ENCODE data around the gene ANKMY2. TPM values are rescaled to one million over a fixed set of nuclear protein-coding genes. Genes with fewer than 3 reads are reported as not detected.
"Not testable (repeated sequence)": the region's sequence is repeated elsewhere in the genome, so short reads cannot be mapped to it uniquely, and the experiment has no call there.

The ANKMY2 gene
- polyA plus RNA-seq, 4 donors: 29.7 to 36.9 (median 35.7) TPM

DNA sequence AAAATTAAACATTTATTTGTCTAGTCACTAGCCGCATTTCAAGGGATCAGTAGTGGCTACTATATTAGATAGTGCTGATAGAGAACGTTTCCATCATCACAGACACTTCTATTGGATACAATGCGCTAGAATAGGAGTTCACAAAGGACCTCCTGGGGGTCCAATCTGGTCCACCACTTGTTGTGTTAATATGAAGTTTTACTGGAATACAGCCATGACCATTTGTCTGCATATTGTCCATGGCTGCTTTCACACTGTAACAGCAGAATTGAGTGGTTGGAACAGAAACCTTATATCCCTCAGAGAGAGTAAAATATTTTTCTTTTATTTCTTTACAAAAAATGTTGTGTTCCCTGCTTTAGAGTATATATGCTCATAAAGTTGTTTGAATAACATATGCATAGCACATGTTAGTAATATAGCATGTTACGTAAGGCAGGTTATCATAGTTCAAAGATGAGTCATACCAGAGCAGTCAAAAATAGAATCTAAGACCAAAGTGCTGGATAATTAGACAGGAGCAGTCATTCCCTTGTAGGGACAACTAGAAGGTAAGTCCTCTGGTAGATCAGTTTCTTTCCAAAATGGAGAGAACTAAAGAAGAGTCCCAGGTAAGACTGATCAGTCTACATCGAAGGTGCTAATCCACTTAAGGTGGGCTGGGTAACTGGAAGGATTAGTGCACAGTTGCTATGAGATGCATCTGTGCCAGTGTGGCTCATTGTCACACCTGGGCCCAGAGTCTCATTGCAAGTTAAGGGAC is 15.3 kb upstream of the ANKMY2 start:
- no peak for DNase-seq (ENCODE audit: low read depth in 4 of 4, low spot score in 3 of 4)

DNA sequence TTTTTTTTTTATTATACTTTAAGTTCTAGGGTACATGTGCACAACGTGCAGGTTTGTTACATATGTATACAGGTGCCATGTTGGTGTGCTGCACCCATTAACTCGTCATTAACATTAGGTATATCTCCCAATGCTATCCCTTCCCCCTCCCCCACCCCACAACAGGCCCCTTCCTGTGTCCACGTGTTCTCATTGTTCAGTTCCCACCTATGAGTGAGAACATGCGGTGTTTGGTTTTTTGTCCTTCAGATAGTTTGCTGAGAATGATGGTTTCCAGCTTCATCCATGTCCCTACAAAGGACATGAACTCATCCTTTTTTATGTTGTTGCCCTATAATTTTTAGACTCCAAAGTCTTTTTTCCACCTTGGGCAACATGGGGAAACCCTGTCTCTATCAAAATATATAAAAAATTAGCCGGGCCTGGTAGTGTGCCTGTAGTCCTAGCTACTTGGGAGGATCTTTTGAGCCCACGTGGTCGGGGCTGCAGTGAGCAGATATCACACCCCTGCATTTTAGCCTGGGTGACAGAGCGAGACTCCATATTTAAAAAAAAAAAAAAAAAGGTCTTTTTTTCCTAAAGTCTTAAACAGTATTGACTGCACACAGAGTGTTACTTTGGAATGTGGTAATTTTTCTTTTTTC is 14.4 kb upstream of the ANKMY2 start:
- not testable (repeated sequence) for DNase-seq (ENCODE audit: low read depth in 4 of 4, low spot score in 3 of 4)

DNA sequence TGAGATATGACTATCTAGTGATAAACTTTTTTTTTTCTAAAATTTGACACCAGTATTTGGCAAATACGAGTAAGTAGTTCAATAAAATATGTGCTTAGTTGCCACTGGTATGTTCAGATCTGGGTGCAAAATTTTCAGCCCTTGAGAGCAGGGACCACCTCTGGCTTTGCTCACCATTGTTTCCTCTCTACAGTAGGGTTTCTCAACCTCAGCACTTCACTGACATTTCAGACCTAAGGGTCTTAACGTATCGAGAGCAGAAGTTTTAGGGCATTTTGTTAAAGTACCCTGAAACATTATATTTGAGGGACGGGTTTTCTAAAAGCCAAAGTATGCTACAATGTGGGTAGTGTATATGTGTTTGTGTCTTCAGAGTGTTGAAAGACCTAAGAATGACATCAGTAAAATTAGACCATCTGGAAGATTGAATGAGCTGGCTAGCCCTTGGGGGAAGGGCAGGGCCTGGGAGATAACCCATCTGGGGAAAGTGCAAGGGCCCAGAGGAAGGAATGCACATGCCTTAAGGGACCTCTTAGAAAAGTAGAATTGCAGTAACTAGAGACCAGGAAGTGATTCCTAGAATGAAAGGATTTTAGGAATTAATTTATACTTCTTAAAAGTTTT is 12.2 kb upstream of the ANKMY2 start:
- no peak for DNase-seq (ENCODE audit: low read depth in 4 of 4, low spot score in 3 of 4)

DNA sequence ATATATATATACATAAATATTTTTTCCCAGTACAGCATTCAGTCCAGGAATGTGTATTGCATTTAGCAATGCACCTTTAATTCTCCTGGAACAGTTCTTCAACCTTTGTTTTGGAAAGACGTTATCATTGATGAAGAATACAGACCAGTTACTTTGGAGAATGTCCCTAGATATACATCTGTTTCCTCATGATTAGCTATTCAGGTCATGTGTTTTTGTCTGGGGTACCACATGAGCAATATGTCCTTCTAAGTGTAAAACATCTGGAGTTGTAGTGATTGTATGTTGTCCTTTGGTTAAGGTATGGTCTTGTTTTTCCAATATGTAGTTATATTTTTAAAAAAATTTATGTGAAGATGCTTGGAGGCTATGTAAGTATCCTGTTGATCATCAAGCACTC is 10.6 kb upstream of the ANKMY2 start:
- no peak for DNase-seq (ENCODE audit: low read depth in 4 of 4, low spot score in 3 of 4)

DNA sequence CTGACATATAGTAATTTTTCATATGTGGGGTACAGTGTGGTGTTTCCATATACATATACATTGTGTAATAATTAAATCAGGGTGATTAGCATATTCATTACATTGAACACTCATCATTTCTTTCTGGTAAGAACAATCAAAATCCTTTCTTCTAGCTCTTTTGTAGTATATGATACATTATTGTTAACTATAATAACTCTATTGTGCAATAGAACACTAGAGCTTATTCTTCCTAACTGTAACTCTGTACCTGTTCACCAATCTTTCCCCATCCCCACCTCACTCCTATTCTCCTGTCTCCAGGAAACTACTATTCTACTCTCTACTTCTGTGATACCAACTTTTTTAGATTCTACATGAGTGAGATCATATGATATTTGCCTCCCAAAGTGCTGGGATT is 9.8 kb upstream of the ANKMY2 start:
- no peak for DNase-seq (ENCODE audit: low read depth in 4 of 4, low spot score in 3 of 4)

DNA sequence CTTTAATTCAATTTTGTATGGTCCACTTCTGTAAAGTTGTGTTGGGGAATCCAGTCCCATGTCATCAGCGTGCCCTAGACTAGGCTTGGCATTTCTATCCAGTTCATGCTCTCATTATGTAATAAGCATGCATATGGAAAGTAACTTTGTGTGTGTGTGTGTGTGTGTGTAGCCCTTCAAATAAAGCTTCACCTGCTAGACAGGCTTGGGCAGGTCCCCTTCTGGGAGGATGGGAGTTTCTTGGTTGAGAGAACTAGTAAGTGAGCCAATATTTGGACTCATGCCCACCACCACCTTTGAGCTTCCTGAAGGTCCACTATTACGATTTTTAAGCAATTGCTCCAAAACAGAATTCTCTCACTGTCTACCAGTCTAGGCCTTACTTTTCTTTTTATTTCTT is 7.3 kb upstream of the ANKMY2 start:
- no peak for DNase-seq (ENCODE audit: low read depth in 4 of 4, low spot score in 3 of 4)

DNA sequence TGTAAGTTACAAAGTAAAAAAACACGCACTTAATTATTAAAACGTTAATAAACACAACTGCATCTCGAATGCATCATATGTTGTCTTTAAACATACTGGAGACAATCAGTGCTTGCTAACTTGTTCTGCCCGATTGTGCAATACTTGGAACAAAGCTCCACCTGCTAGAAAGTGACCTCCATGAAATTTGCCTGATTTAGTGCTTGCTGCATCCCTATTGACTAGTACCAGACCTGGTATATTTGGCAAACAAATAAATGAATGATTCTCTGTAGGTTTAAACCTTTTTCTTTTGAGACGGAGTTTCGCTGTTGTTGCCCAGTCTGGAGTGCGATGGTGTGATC is 6.7 kb upstream of the ANKMY2 start:
- no peak for DNase-seq (ENCODE audit: low read depth in 4 of 4, low spot score in 3 of 4)

DNA sequence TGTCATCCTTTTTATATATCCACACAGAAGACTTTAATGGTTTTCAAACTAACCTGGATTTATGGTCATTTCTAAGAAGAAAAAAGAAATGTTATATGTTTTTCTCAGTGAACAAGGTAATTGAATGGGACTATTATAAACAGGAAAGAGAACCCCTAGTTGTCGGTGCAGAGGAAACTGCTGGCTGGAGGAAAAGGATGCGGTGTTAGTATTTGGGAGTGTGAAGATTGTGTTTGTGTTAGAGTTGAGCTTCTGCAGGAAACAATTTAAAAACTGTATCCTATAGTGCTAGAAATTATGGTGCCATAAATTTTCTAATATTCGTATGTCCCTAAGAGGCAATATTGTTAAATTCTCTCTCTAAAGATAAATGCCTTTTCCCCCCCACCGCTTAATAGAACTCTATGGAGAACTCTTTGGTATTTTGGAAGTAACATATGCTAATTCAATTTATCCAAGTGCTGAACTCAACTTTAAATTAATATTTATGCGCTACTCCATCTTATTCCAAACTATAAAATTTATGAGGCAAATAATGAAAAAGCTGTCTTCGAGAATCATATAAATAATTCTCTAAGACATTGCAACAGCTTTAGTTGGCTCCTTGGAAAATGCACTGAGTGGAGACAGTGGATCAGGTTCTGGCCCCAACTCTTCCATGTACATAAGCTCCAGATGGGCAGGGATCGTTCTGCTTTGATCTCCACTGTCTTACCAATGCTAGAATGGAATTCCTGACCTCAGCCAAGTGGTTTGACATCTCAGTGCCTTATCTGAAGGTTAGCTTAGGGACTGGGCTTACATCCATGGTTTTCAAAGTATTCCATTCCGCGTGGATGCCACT is 6.1 kb upstream of the ANKMY2 start:
- DNase-seq (ENCODE audit: low read depth in 4 of 4, low spot score in 3 of 4): no peak

DNA sequence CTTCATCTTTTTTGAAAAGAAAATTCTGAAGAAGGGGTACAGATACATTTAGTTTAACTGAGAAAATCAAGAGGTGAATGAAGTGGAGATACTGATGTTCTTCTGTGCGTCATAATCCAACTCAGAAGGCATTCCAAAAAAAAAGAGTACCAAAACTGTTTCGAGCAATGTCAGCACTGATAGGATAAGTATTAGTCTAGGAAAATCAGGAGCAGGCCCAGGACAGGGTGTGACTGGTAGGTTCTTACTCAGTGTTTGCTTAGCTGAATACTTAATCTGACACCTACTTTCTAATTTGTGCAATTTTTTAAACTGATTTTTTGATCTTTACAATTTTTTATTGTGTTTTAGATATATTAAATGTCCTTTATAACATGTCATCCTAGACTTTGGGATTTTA is 4.7 kb upstream of the ANKMY2 start:
- DNase-seq (ENCODE audit: low read depth in 4 of 4, low spot score in 3 of 4): no peak

DNA sequence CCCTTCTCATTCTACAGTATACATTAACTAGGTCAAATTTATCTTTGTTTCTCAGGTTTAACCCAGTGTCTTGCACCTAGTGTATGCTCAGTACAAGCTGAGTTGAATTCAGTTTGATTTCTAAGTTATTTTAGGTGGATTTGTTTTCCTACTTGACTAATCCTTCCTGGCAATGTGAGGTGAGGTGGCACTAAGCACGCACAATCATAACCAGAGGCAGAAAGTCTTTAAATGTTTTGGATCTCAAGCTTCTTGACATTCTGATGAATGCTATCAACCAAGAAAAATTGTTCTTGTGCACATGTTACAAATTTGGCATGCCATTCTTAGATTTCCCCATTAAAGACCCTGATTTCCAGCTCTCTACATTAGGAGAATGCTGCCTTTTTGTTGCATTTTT is 3.6 kb upstream of the ANKMY2 start:
- no peak for DNase-seq (ENCODE audit: low read depth in 4 of 4, low spot score in 3 of 4)

DNA sequence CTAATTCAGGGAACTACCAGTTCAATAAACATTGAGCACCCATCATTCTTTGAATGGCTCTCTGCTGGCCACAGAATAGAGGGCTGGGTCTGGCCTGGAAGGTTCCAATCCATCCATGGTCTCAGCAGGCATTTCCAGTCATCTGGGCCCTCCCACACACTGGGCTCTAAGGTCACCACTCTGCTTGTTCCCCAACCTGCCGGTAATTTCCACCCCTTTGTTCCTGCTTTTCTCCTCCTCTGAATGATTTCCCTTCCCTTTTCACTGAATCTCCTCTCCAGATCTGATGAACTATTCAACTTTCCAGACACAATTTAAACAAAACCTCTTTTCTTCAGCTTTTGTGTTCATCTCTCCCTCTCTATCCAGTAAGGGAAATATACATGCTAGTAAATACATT is 3.0 kb upstream of the ANKMY2 start:
- no peak for DNase-seq (ENCODE audit: low read depth in 4 of 4, low spot score in 3 of 4)

DNA sequence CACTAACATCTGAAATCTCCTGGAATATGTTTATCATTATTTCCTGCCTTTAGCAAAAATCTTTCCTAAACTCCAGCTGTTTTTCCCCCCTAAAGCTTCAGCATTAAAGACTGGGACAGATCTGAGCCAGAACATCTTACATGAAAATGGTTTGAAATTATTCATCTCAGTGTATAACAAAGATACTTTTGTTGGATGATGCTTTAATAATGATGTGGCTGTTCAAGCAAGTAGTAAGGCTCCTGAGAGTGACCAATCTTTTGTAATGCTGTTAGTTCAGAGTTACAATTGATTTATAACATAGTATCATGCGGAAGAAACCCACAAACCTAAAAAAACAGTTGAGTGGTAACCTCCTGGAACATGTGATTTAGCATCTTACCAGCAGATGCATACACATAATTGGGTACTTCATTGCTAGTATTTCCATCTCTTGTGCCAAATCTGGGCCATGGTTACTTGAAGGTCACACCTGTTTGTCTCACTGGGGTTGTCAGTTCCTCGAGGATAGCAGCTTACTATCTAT is 1.9 kb upstream of the ANKMY2 start:
- DNase-seq (ENCODE audit: low read depth in 4 of 4, low spot score in 3 of 4): no peak

DNA sequence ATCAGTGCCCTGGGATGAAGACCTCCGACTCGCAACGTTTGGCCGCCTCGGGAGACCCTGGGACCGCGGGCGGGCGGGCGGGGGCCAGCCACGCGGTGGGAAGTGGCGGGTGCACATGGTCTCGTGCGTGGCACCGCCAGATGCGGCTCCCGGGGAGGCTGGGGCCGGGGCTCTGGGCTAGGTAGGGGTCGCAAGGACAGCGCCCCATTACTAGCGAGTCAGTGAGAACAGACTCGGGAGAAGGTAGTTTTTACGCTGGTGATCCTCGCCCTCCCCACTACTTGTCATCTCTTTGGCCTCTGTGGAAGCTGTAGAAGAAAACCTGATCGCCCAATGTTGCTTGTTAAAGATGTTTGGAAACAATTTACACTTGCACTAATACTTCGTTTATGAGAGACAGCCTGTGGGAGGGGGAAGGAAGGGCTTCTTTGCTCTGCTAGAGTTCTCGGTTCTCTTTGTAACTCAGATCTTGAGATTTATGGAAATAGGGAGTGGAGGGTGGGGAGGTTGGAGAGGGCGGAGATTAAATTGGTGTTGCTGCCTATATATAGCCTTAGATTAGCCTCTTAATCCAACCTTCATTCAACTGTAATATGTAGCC is 1.0 kb upstream of the ANKMY2 start:
- peak in 1 of 4 donors; percentile 32 for DNase-seq (ENCODE audit: low read depth in 4 of 4, low spot score in 3 of 4)

DNA sequence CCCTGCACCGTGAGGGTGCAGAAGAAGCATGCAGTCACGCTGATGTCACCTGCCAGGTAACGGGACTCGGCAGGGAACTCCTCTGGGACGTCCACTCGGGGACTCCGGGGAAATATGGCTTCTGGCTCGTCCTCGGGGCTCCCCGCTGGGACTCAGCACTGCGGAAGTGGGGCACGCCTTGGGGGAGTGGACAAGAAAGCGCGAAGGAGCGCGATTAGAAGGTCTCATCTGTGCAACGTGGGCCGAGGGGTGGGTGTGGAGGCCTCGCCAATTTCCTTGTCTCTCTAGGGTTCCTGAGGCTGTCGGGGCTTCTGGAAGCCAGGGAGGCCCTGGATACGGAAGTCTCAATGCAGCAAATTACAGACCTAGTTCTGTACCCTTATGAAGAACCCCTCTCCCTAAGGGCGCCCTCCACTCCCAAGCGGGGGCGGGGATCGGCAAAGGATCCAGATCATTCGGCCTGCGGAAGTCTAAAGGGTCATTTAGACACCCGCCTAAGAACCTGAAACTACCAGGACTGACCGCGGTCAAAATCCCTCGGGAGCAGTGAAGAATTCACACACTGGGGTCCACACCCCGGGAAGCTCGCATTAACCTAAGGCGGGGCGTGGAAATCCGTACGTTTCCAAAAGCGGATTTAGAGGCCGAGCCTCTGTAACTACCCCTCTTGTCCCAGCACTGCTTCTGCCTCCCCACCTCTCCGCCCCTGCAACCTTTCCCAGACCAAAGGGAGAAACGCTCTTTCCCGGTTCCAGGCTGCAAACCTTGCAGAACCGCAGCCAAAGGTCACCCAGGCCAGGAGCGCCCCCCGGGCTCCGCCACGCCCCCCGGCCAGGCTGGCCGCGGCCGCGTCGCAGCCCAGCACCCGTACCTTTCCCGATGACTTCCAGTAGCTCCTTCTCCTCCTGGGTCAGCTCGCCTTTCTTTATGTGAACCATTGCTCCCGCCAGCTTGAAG is 640 bp downstream of the ANKMY2 start:
- DNase-seq (ENCODE audit: low read depth in 4 of 4, low spot score in 3 of 4): peak in 1 of 4 donors; percentile 13

DNA sequence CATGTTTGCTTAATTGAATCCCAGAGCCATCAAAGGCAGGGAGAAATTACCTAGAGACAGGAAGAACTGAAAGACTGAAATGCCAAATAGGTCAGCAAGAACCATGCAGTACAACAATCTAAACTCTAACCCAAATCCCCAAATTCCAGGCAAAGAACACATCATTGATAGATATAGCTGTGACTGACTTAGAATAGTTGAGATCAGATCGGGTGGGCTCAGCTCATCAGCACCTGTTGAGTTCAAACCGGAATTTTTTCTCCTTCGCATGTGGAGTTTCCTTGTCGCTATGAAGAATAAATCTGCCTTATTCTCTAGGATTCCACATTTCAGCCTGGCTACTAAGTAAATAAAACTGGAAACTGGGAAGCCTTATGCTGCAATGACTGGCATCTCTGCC is 1.4 kb downstream of the ANKMY2 start:
- no peak for DNase-seq (ENCODE audit: low read depth in 4 of 4, low spot score in 3 of 4)

DNA sequence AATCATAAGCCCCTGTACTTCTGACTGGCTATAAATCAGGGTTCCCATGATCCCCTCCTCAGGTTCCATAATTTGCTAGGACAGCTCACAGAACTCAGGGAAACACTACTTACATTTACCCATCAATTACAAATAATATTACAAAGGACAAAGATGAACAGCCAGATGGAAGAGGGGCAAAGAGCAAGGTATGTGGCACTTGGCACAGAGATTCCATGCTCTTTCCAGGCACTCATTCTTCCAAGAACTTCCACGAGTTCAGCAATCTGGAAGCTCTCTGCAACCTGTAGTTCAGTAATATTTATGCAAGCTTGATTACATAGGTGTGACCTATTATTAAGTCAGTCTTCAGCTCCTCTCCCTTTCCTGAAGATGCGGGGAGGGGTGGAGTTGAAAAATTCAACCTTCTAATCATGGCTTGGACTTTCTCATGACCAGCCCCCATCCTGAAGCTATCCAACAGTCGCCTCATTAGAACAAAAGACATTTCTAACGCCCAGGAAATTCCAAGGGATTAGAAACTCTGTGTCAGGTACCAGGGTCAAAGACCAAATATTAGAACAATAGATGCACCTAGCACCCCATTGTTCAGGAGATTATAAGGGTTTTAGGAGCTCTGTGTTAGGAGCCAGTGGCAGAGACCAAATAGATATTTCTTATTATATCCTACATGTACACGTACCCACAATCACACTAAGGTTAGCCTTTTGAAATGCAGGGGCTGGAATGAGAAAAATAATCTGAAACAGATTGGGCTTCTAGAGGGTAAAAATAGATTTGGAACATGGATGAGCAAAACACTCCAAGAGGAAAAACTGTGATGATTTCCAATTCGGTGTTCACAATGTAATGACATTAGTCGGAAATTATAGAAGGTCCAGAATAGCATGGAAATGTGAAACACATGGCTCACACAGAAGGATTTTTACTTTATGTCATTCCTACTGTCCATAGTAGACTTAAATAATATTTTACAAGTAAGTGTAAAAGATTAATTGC is 7.0 kb downstream of the ANKMY2 start:
- DNase-seq (ENCODE audit: low read depth in 4 of 4, low spot score in 3 of 4): no peak

DNA sequence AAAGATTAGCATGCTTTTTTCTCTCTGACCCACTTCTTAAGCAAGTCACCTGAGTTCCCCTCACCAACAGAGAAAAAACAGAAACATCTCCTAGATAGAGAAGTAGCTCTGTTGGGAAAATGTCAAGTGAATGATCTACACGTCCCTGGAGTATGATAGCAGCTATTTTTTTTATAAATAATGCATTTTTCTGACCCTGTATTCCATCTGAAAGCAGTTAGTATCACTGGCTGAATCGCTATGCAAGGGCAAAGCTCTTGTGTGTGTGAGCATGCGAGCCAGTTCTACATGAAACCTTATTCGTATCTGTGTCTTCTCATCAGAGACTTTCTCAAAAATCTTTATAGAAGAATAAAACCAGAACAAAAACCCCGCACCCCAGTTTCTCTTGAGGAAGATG is 8.2 kb downstream of the ANKMY2 start:
- no peak for DNase-seq (ENCODE audit: low read depth in 4 of 4, low spot score in 3 of 4)

DNA sequence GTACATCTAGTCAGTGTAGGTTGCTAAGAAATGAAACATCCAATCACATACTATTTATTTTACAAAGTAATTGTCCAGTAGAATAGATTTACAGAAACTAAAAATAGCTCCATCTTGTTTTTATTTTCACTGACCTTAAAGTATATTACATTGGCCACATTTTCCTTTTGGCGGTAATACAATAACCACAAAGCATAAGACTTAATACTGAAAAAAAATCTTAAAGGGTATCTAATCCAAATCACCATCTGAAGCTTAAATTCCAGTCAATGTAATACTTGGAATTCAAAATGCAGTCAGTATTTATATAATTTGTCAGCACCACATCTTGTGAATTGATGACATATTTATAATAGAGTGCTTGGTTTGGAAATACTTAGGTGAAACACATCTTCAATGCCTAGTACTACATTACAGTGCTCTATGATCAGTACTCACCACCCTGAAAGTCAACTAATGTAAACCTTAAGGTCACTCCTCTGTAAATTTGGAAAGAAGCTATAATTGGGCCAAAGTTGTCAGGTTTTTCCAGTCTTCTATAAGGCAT is 8.9 kb downstream of the ANKMY2 start:
- DNase-seq (ENCODE audit: low read depth in 4 of 4, low spot score in 3 of 4): no peak
